ENCODE measurements around the gene IGFBP5.

The IGFBP5 gene

GRCh38 chr2:216687111-216687510, 8.2 kb downstream of the IGFBP5 start:
- no peak for DNase-seq

GRCh38 chr2:216685327-216685875, 9.9 kb downstream of the IGFBP5 start:
- DNase-seq, result no peak

GRCh38 chr2:216683846-216684245, 11.5 kb downstream of the IGFBP5 start:
- no peak for DNase-seq

GRCh38 chr2:216681683-216682082, 13.7 kb downstream of the IGFBP5 start:
- no peak for DNase-seq

- DNase-seq, result no peak
Measured at GRCh38 chr2:216680951-216681629, 14.3 kb downstream of the IGFBP5 start.

- DNase-seq, result no peak
Measured at GRCh38 chr2:216679658-216680024, 15.7 kb downstream of the IGFBP5 start.

GRCh38 chr2:216678813-216679657, 16.3 kb downstream of the IGFBP5 start:
- DNase-seq, result no peak

GRCh38 chr2:216678098-216678465, 17.3 kb downstream of the IGFBP5 start:
- DNase-seq, result no peak

- DNase-seq, result no peak
Measured at GRCh38 chr2:216677439-216678097, 17.8 kb downstream of the IGFBP5 start.

- DNase-seq, result no peak
Measured at GRCh38 chr2:216676630-216677029, 18.7 kb downstream of the IGFBP5 start.

- no peak for DNase-seq
Measured at GRCh38 chr2:216674376-216674775, 21.0 kb downstream of the IGFBP5 start.

GRCh38 chr2:216673609-216674008, 21.7 kb downstream of the IGFBP5 start:
- no peak for DNase-seq

GRCh38 chr2:216673021-216673420, 22.3 kb downstream of the IGFBP5 start:
- DNase-seq, result no peak

- DNase-seq, result no peak
Measured at GRCh38 chr2:216672466-216672865, 22.9 kb downstream of the IGFBP5 start.

- DNase-seq, result no peak
Measured at GRCh38 chr2:216671791-216672343, 23.5 kb downstream of the IGFBP5 start.

- DNase-seq, result no peak
Measured at GRCh38 chr2:216671081-216671411, 24.3 kb downstream of the IGFBP5 start.

GRCh38 chr2:216670266-216671080, 24.9 kb downstream of the IGFBP5 start:
- DNase-seq, result no peak

GRCh38 chr2:216666461-216667233, 28.7 kb downstream of the IGFBP5 start:
- DNase-seq, result peak; percentile 13

GRCh38 chr2:216665717-216666116, 29.6 kb downstream of the IGFBP5 start:
- no peak for DNase-seq

- DNase-seq, result no peak
Measured at GRCh38 chr2:216665242-216665641, 30.1 kb downstream of the IGFBP5 start.

GRCh38 chr2:216664593-216665034, 30.7 kb downstream of the IGFBP5 start:
- DNase-seq, result no peak

GRCh38 chr2:216663846-216664245, 31.5 kb downstream of the IGFBP5 start:
- DNase-seq, result no peak

Measured in NCI-H1436 treated with DMSO at 0.1 percent for 48 hours (cell line).